ENCODE results near the gene NOP53.
"Not testable (repeated sequence)": the region's sequence is repeated elsewhere in the genome, so short reads cannot be mapped to it uniquely, and the experiment has no call there.

NOP53 gene

GRCh38 chr19:47778049-47778953, 33.0 kb downstream of the NOP53 start, which contains the start of gene SELENOW:
Gene SELENOW, plus strand, starts transcription at chr19:47778703. Its CDS starts 83 bp downstream, at chr19:47778786.
- peak; percentile 57 for DNase-seq

- DNase-seq: no peak
These were observed 33.6 kb downstream of the NOP53 start for GRCh38 chr19:47778954-47779351.

GRCh38 chr19:47779524-47780214, 34.3 kb downstream of the NOP53 start:
- DNase-seq: no peak

- no peak for DNase-seq
These were observed 34.8 kb downstream of the NOP53 start for GRCh38 chr19:47780215-47780551.

GRCh38 chr19:47781590-47782262, 36.4 kb downstream of the NOP53 start:
- DNase-seq: no peak

GRCh38 chr19:47786566-47786965, 41.2 kb downstream of the NOP53 start:
- DNase-seq: no peak

- not testable (repeated sequence) for DNase-seq
These were observed 42.0 kb downstream of the NOP53 start for GRCh38 chr19:47787307-47787706.

- DNase-seq: not testable (repeated sequence)
These were observed 44.5 kb downstream of the NOP53 start for GRCh38 chr19:47789811-47790210.

GRCh38 chr19:47790398-47790814, 45.1 kb downstream of the NOP53 start:
- DNase-seq: peak; percentile 69

GRCh38 chr19:47792616-47793015, 47.3 kb downstream of the NOP53 start:
- DNase-seq: no peak

GRCh38 chr19:47794526-47794925, 49.2 kb downstream of the NOP53 start:
- DNase-seq: no peak

- DNase-seq: no peak
These were observed 51.4 kb downstream of the NOP53 start for GRCh38 chr19:47796785-47797184.

- DNase-seq: no peak
These were observed 52.9 kb downstream of the NOP53 start for GRCh38 chr19:47797996-47798903.

GRCh38 chr19:47798904-47799266, 53.5 kb downstream of the NOP53 start:
- no peak for DNase-seq

- no peak for DNase-seq
These were observed 55.9 kb downstream of the NOP53 start for GRCh38 chr19:47801270-47801669.

- no peak for DNase-seq
These were observed 57.2 kb downstream of the NOP53 start for GRCh38 chr19:47802521-47803043.

- DNase-seq: not testable (repeated sequence)
These were observed 57.8 kb downstream of the NOP53 start for GRCh38 chr19:47803148-47803547.

- not testable (repeated sequence) for DNase-seq
These were observed 58.3 kb downstream of the NOP53 start for GRCh38 chr19:47803671-47804070.

- DNase-seq: not testable (repeated sequence)
These were observed 59.1 kb downstream of the NOP53 start, which contains the start of gene TPRX1 for GRCh38 chr19:47804451-47804850. Gene TPRX1, minus strand, starts transcription at chr19:47804551. Its CDS starts 12 bp downstream, at chr19:47804539.

GRCh38 chr19:47805313-47805712, 60.0 kb downstream of the NOP53 start:
- no peak for DNase-seq

GRCh38 chr19:47806435-47806834, 61.1 kb downstream of the NOP53 start:
- DNase-seq: no peak

Measured in inflammatory macrophage treated with lipopolysaccharide for 4 hours (primary cell).